Cardiac fibroblast (primary cell): Measurements from ENCODE around the gene COMMD4.
"Not testable (repeated sequence)": the region's sequence is repeated elsewhere in the genome, so short reads cannot be mapped to it uniquely, and the experiment has no call there.

Source experiments
- DNase-seq, 2 donors: peaks; one replicate each; pipeline versions ENCODE4 v3.0.0 to v3.0.0-alpha.2; 2010; ENCODE audit warnings: low read depth in 2 of 2
- H3K4me3 ChIP-seq, 2 donors: replicated peaks in 1 of 2; 1 replicate in 1 of 2; 2 replicates in 1 of 2; pipeline ENCODE4 v1.5.1; 2011; ENCODE audit warnings: low read depth in 2 of 2, low read length in 2 of 2, mild to moderate bottlenecking in 2 of 2, moderate library complexity in 1 of 2
- TF ChIP-seq, protein P1 (sequence below): IDR thresholded peaks from one replicate; pipeline ENCODE4 v1.5.1; 2011; ENCODE audit warnings: low read depth, mild to moderate bottlenecking, low read length, inconsistent platforms

COMMD4 gene

DNA sequence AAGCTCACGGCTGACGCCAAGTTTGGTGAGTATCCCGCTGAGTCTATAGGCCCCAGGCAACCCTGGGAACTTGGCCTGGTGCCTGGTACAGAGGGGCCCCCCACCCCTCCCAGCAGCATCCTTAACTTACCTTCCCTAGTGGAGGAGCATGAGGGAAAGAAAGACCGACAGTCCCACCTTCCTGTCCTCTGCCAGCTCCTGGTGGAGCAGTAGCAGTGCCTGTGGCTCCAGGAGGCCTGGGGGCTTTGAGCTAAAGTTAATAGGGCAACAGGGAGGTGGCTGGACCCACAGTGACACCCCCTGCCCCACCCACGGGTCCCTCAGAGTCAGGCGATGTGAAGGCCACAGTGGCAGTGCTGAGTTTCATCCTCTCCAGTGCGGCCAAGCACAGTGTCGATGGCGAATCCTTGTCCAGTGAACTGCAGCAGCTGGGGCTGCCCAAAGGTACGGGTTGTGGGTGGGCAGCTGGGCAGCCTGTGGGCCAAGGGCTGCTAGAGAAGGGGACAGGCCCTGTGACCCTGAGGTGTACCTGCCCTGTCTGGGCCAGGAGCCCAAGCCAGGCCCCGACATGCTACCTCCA lies 2.9 kb downstream of the COMMD4 start:
- no peak for DNase-seq
- TF ChIP-seq, protein P1, sequence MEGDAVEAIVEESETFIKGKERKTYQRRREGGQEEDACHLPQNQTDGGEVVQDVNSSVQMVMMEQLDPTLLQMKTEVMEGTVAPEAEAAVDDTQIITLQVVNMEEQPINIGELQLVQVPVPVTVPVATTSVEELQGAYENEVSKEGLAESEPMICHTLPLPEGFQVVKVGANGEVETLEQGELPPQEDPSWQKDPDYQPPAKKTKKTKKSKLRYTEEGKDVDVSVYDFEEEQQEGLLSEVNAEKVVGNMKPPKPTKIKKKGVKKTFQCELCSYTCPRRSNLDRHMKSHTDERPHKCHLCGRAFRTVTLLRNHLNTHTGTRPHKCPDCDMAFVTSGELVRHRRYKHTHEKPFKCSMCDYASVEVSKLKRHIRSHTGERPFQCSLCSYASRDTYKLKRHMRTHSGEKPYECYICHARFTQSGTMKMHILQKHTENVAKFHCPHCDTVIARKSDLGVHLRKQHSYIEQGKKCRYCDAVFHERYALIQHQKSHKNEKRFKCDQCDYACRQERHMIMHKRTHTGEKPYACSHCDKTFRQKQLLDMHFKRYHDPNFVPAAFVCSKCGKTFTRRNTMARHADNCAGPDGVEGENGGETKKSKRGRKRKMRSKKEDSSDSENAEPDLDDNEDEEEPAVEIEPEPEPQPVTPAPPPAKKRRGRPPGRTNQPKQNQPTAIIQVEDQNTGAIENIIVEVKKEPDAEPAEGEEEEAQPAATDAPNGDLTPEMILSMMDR = no peak
- no peak overlapping the region for H3K4me3 ChIP-seq

DNA sequence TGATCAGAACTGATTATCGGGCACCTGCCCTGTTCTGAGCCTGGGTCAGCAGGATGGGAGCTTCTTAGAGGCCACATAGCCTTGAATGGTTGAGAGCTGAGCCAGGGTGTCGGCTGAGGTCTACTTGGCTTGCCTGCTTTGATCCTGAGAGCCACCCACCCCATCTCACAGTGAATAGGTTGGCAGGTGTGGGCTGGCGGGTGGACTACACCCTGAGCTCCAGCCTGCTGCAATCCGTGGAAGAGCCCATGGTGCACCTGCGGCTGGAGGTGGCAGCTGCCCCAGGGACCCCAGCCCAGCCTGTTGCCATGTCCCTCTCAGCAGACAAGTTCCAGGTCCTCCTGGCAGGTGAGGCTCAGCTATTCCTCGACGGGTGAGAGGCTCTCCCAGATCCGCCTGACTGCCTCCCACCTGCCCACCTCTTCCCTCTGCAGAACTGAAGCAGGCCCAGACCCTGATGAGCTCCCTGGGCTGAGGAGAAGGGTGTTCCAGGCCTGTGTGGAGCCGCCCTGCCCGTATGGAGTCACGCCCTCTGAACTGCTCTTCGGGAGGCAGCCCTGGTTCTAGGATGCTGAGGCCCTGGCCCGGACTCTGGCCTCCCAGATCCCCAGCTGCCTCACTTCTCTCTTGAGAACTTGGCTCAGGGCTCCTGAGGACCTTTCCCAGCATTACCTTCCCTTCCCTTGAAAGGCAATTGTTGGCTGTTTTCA lies 3.8 kb downstream of the COMMD4 start:
- no peak for DNase-seq
- TF ChIP-seq, protein P1 = no peak
- H3K4me3 ChIP-seq = no peak overlapping the region

- DNase-seq = no peak
- H3K4me3 ChIP-seq = no peak overlapping the region
- TF ChIP-seq, protein P1 = no peak
Measured at GRCh38 chr15:75342221-75342620, 6.4 kb downstream of the COMMD4 start.

DNA sequence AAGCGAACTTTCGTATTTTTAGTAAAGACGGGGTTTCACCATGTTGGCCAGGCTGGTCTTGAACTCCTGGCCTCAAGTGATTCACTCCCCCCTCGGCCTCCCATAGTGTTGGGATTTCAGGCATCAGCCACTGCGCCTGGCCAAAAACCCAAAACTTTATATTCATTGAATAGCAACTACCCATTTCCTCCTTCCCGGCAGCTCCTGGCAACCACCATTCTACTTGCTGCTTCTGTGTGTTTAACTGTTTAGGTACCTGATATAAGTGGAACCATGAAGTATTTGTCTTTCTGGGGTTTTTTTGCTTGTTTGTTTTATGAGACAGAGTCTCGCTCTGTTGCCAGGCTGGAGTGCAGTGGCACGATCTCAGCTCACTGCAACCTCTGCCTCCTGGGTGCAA lies 8.1 kb downstream of the COMMD4 start:
- not testable (repeated sequence) for H3K4me3 ChIP-seq
- peak in 1 of 2 donors; percentile 55 for DNase-seq

DNA sequence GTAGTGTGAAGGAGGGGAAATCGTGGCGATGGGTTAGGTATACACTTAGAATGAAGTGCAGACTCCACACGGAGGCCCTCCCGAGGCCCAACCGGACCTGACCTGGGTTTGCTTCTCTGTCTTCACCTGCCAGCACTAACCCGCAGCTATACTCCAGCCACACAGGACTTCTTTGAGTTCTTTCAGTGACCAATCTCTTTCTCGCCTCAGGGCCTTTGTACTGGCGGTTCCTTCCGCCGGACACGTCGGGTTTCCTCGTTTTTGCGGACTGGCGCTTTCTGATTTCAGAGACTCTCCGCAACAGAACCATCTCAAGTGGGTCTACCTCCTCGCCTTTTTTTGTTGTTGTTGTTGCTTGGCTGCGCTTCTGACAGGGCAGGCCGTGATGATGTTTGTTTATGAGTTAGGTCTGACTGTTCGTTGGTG lies 10.9 kb downstream of the COMMD4 start, which contains the start of gene NEIL1:
TSS of gene NEIL1 (plus strand) at position 244 of the 426 bp plus-strand sequence. CDS start 1,867 bp downstream, outside the sequence.
- peak in 1 of 2 donors; percentile 14 for DNase-seq
- peak within 1 kb of the TSS; percentile 64 to 91 for H3K4me3 ChIP-seq
- TF ChIP-seq, protein P1 = no peak

DNA sequence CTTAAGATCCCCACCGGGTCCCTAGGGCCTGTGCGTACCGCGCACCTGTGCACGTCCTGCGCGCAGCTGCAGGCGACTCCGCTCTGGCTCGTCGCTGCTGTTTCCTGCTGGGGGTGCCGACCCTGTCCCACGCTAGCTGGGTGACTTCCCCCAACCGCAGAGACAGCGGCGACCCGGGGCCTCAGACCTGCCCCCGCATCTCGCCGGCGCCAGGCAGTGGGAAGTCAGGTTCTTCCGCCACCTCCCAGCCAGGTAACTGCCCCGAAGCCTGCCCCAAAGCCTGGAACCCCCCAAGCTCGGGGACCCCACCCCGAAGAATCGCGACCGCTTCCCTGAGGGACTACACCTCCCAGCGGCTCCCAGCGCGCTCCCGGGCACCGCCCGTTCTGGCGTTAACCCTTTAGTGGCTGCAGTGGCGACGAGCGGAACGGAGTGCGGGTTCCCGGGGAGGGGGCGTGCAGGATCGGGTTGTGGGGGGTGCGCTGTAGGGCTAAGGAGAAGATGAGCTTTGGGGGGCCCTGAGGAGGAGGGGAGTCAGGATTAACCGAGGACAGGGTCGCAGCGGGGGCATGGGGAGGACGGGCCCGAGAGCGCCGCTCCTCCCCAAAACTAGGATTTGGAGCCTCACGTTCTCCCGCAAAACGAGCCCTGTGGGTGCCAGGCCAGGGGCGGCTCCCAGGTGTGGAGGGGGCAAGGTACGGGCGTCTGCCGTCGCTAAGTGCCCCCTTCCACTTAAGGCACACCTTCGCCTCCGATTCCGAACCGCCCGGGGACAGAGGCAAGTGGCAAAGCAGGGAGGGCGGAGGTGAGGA lies 11.6 kb downstream of the COMMD4 start:
- DNase-seq = peak in 1 of 2 donors; percentile 40
- H3K4me3 ChIP-seq = peak overlapping the region; percentile 64 to 91
- TF ChIP-seq, protein P1 = no peak
